K562 (cell line): ENCODE results near the gene ZFYVE28. TPM values are rescaled to one million over a fixed set of nuclear protein-coding genes. Genes with fewer than 3 reads are reported as not detected.

ENCODE experiments used
- ATAC-seq: fragments of 200-7000 bp; cut with Tn5 transposase; 3 replicates; pipeline ENCODE4 v1.9.1; 2020; ENCODE audit warnings: moderate library complexity
- BruUV-seq: library from RNA; stranded (reverse); fragments of 400-500 nt; replicated peaks from 2 replicates; lab custom pipeline; 2021; lab: Mats Ljungman, UMichigan
- CTCF ChIA-PET: fragments of 300-600 bp; formaldehyde crosslinking; extraction: SDS; loops from one replicate; lab custom pipeline; 2021; ENCODE audit warnings: low intra/inter-chr PET ratio; lab: Yijun Ruan, JAX
- POLR2A ChIA-PET: fragments of 300-600, 350-650 bp; sonication (Branson Sonifier 250); formaldehyde crosslinking; extraction: SDS; loops from one replicate; lab custom pipeline; 2021; ENCODE audit warnings: antibody characterized with exemption, inconsistent platforms; lab: Yijun Ruan, JAX
- DNase-seq, 4 experiments: peaks; one replicate each; pipeline versions ENCODE4 v3.0.0 to v3.0.0-alpha.2; 2011 to 2018; ENCODE audit warnings: low spot score in 3 of 4, mixed read lengths in 3 of 4; ENCODE audit errors: extremely low read depth in 1 of 4
- FAIRE-seq: peaks from 2 replicates; lab custom pipeline; 2011; peaks lifted over from hg19 to GRCh38; lab: Jason Lieb, UNC
- H2AFZ ChIP-seq: 2 replicates; pipeline ENCODE4 v1.6.0; 2011; ENCODE audit warnings: low read depth, low read length, control low read depth, inconsistent platforms
- H3K27ac ChIP-seq: fragments of 200-600 bp; 3 replicates; pipeline ENCODE4 v1.8.0; 2011; ENCODE audit warnings: low read depth, mild to moderate bottlenecking, control low read depth, inconsistent platforms, low read length, moderate library complexity, mixed read lengths; ENCODE audit errors: extremely low read depth
- H3K27me3 ChIP-seq, 2 experiments: fragments of 300-600 bp in 1 of 2; 2 replicates in 1 of 2; 3 replicates in 1 of 2; pipeline versions ENCODE4 v1.6.0 to v1.8.0; 2011; ENCODE audit warnings: inconsistent platforms in 2 of 2, low read length in 2 of 2, mild to moderate bottlenecking in 1 of 2, mixed read lengths in 1 of 2, moderate library complexity in 1 of 2; ENCODE audit not compliant: control insufficient read depth in 2 of 2, insufficient read depth in 2 of 2
- H3K36me3 ChIP-seq: fragments of 300-600 bp; 3 replicates; pipeline ENCODE4 v1.8.0; 2011; ENCODE audit warnings: mild to moderate bottlenecking, low read length, inconsistent platforms; ENCODE audit not compliant: control insufficient read depth, insufficient read depth
- H3K4me1 ChIP-seq, 2 experiments: fragments of 200-600 bp in 1 of 2; replicated peaks in 1 of 2; 2 replicates in 1 of 2; 3 replicates in 1 of 2; pipeline versions ENCODE4 v1.5.1 to v1.8.0; 2011; ENCODE audit warnings: inconsistent platforms in 2 of 2, low read length in 2 of 2, mild to moderate bottlenecking in 1 of 2, mixed read lengths in 1 of 2, moderate library complexity in 1 of 2; ENCODE audit not compliant: control insufficient read depth in 2 of 2, insufficient read depth in 2 of 2
- H3K4me2 ChIP-seq: 2 replicates; pipeline ENCODE4 v1.6.1; 2011; ENCODE audit warnings: low read length, control low read depth, inconsistent platforms, mixed read lengths; ENCODE audit not compliant: insufficient read depth
- H3K4me3 ChIP-seq: fragments of 200-600 bp; sonication (generic), shearing (Covaris generic); 2 replicates; pipeline ENCODE4 v1.5.1; 2016; ENCODE audit warnings: control low read depth, inconsistent platforms
- H3K79me2 ChIP-seq: fragments of 200-600 bp; 3 replicates; pipeline ENCODE4 v1.8.0; 2011; ENCODE audit warnings: low read length, inconsistent platforms; ENCODE audit not compliant: control insufficient read depth, insufficient read depth
- H3K9ac ChIP-seq, 2 experiments: 2 replicates each; pipeline versions ENCODE4 v1.6.0 to v1.6.1; 2011; ENCODE audit warnings: low read depth in 2 of 2, low read length in 2 of 2, control low read depth in 1 of 2, inconsistent platforms in 1 of 2, mild to moderate bottlenecking in 1 of 2, mixed read lengths in 1 of 2; ENCODE audit not compliant: insufficient read depth in 1 of 2
- H3K9me1 ChIP-seq: one replicate; pipeline ENCODE4 v1.6.0; 2011; ENCODE audit warnings: inconsistent platforms, mild to moderate bottlenecking, low read length, moderate library complexity; ENCODE audit not compliant: control insufficient read depth, insufficient read depth
- H3K9me3 ChIP-seq: replicated peaks from 2 replicates; pipeline ENCODE4 v1.5.1; 2011; ENCODE audit warnings: low read depth, low read length, inconsistent platforms; ENCODE audit not compliant: control insufficient read depth, insufficient read depth
- H4K20me1 ChIP-seq: replicated peaks from 2 replicates; pipeline ENCODE4 v1.6.1; 2011; ENCODE audit warnings: low read length, inconsistent platforms, mixed read lengths; ENCODE audit not compliant: control insufficient read depth, insufficient read depth
- CEBPB ChIP-seq: fragments of 450-650 bp; IDR thresholded peaks from 2 replicates; pipeline ENCODE4 v1.6.1; 2016; ENCODE audit warnings: missing genetic modification characterization, missing compliant biosample characterization
- POLR2G ChIP-seq: fragments of 200-400 bp; formaldehyde crosslinking; IDR thresholded peaks from 2 replicates; pipeline ENCODE4 v1.6.1; 2017; ENCODE audit warnings: low read depth, mild to moderate bottlenecking, antibody characterized with exemption, low read length, moderate library complexity
- RFX5 ChIP-seq: IDR thresholded peaks from 2 replicates; pipeline ENCODE4 v1.6.1; 2011; ENCODE audit warnings: low read depth, mild to moderate bottlenecking, improper control_type of control experiment, low read length
- RREB1 ChIP-seq: fragments of 250-450 bp; sonication (Bioruptor Pico); IDR thresholded peaks from 2 replicates; pipeline ENCODE4 v1.4.0; 2020
- ZNF165 ChIP-seq: fragments of 250-450 bp; sonication (Bioruptor Pico); IDR thresholded peaks from 2 replicates; pipeline ENCODE4 v1.4.0; 2020; ENCODE audit warnings: borderline replicate concordance
- ZNF592 ChIP-seq: fragments of 450-650 bp; IDR thresholded peaks from 2 replicates; pipeline ENCODE4 v1.6.1; 2017; ENCODE audit warnings: antibody characterized with exemption, mild to moderate bottlenecking
- WGBS: fragments of 100-300 bp; shearing (Covaris generic); methylation state at CpG from one replicate; pipeline ENCODE4 v1.1.6; 2016; ENCODE audit warnings: low coverage, mixed read lengths; ENCODE audit not compliant: insufficient coverage; ENCODE audit errors: missing lambda C conversion rate; 5-methylcytosine and 5-hydroxymethylcytosine counted together
- in situ Hi-C: fragments of 300-500 bp; cut with MboI; formaldehyde crosslinking; loops from 4 replicates; pipeline ENCODE4 v1.15.0; 2018; ENCODE audit warnings: inconsistent platforms, mixed read lengths
- intact Hi-C: fragments of 100-400 bp; cut with micrococcal nuclease; formaldehyde crosslinking; loops from 2 replicates; pipeline ENCODE4 v1.14.2; 2022
- polyA plus RNA-seq, 8 experiments: library from polyadenylated mRNA; depleted of rRNA in 4 of 8; stranded (reverse) in 5 of 8; unstranded in 3 of 8; fragments of >200 nt; fragmentation: Nextera tagmentation in 2 of 8; fragmentation: Illumina TruSeq in 1 of 8; extraction: Ambion mirVana in 2 of 8; extraction: Trizol in 1 of 8; gene quantifications; 2 replicates each; pipeline versions ENCODE4 v1.2.1 to v1.2.3, GENCODE V29; 2011 to 2014; ENCODE audit warnings: inconsistent platforms in 1 of 8, missing spikeins in 1 of 8
- total RNA-seq, 7 experiments: library from RNA; depleted of rRNA in 6 of 7; stranded (reverse); fragments of >200 nt in 6 of 7; fragmentation: Illumina TruSeq in 2 of 7; extraction: Trizol in 2 of 7; gene quantifications; 2 replicates each; pipeline versions ENCODE4 v1.2.1 to v1.2.3, GENCODE V29; 2011 to 2021; ENCODE audit warnings: low replicate concordance in 1 of 7

ZFYVE28 gene
- total and polyA plus RNA-seq, 9 of the 15 experiments (the other 6 are each of a cell fraction or from before 2014, with no cell fraction given), result 1.3 to 24.8 (median 8.9) TPM

- H3K4me1 ChIP-seq, result peaks cover 3 to 74% of the 10 kb centered on the region in 2 experiments; a peak in 4 of 5 replicates
- H3K27me3 ChIP-seq, result no peaks in the 10 kb centered on the region
- intact Hi-C loops (no loop called here), in situ Hi-C loops (no loop called here)
- no peak overlapping the region for H3K27ac ChIP-seq
- no peaks in the 10 kb centered on the region for H3K9me1 ChIP-seq
- H3K9me3 ChIP-seq, result no peaks in the 10 kb centered on the region
- FAIRE-seq (no peak), ATAC-seq (no peak), DNase-seq (no peak)
- ChIA-PET POLR2A (interaction anchor here (0.6 to 1.5 kb wide), 3 partner anchors 215 to 1530 kb away, joined by 3 read pairs; no protein-coding TSS in a partner anchor), CTCF (no interaction called here)
- 0 out of 2 replicates have a peak, but pooled peaks have one; percentile 30 for TF ChIP-seq POLR2G
- no peak for TF ChIP-seq RFX5
- no peak for TF ChIP-seq ZNF165 (CRISPR knock-in tag)
- no peak for TF ChIP-seq RREB1
- TF ChIP-seq ZNF592, result no peak
- no peak for TF ChIP-seq CEBPB (tag)
- peak overlapping the region in 1 of 2 experiments; percentile 52; a peak in 2 of 4 replicates for H3K9ac ChIP-seq
- no peak overlapping the region for H3K4me3 ChIP-seq
- no TSS peak for BruUV-seq
- no peak overlapping the region for H3K4me2 ChIP-seq
- 63% methylated on average over 16 of the region's 18 CpGs for WGBS
- no peaks in the 10 kb centered on the region; the same call in 1 of the 2 replicates for H4K20me1 ChIP-seq
- H3K36me3 ChIP-seq, result no peaks in the 10 kb centered on the region
- peaks cover 3% of the 10 kb centered on the region; the same call in 1 of the 3 replicates for H3K79me2 ChIP-seq
- H2AFZ ChIP-seq, result no peak overlapping the region
Measured at GRCh38 chr4:2255501-2256155, 162.8 kb downstream of the ZFYVE28 start.
